Esophagus muscularis mucosa (tissue), 4 donors: ENCODE results near the gene FBXW8. TPM values are rescaled to one million over a fixed set of nuclear protein-coding genes. Genes with fewer than 3 reads are reported as not detected.

Source experiments
- DNase-seq: peaks from one replicate; pipeline ENCODE4 v3.0.0-alpha.2; 2017; ENCODE audit errors: extremely low spot score
- H3K27ac ChIP-seq, 4 donors: fragments of 200-600 bp; sonication (generic); replicated peaks in 1 of 4; 1 replicate in 3 of 4; 2 replicates in 1 of 4; pipeline ENCODE4 v1.5.1; 2016 to 2019; ENCODE audit warnings: mild to moderate bottlenecking in 1 of 4
- H3K27me3 ChIP-seq, 4 donors: fragments of 200-600 bp; sonication (generic); one replicate each; pipeline versions ENCODE4 v1.5.1 to v1.6.0; 2016 to 2019
- H3K36me3 ChIP-seq, 4 donors: fragments of 200-600 bp; sonication (generic); one replicate each; pipeline ENCODE4 v1.5.1; 2016 to 2019
- H3K4me1 ChIP-seq, 4 donors: fragments of 200-600 bp; sonication (generic); one replicate each; pipeline ENCODE4 v1.5.1; 2016 to 2019
- H3K4me3 ChIP-seq, 4 donors: fragments of 200-600 bp; sonication (generic); 1 replicate in 2 of 4; 2 replicates in 2 of 4; pipeline ENCODE4 v1.5.1; 2016 to 2019; ENCODE audit warnings: mild to moderate bottlenecking in 4 of 4, moderate library complexity in 1 of 4
- H3K9me3 ChIP-seq, 4 donors: fragments of 200-600 bp; sonication (generic); 1 replicate in 3 of 4; 2 replicates in 1 of 4; pipeline ENCODE4 v1.5.1; 2016 to 2019
- CTCF ChIP-seq, 3 experiments: fragments of 200-600 bp in 2 of 3; fragments of 450-650 bp in 1 of 3; sonication (generic) in 2 of 3; IDR thresholded peaks; one replicate each; pipeline ENCODE4 v1.5.1; 2017 to 2019; ENCODE audit warnings: antibody characterized with exemption in 3 of 3, mild to moderate bottlenecking in 2 of 3, moderate library complexity in 1 of 3
- EP300 ChIP-seq: sonication (generic); formaldehyde crosslinking; IDR thresholded peaks from one replicate; pipeline ENCODE4 v1.6.1; 2017; ENCODE audit warnings: antibody characterized with exemption
- POLR2A ChIP-seq: fragments of 450-650 bp; IDR thresholded peaks from one replicate; pipeline ENCODE4 v1.6.1; 2017; ENCODE audit warnings: antibody characterized with exemption, moderate library complexity, mild to moderate bottlenecking, low read depth
- POLR2AphosphoS5 ChIP-seq, 2 donors: sonication (generic); formaldehyde crosslinking; IDR thresholded peaks; one replicate each; pipeline ENCODE4 v1.6.1; 2017; ENCODE audit warnings: antibody characterized with exemption in 2 of 2
- WGBS: methylation state at CpG from one replicate; pipeline ENCODE4 v1.1.5; 2018; 5-methylcytosine and 5-hydroxymethylcytosine counted together
- intact Hi-C: fragments of 100-400 bp; cut with DNase I; formaldehyde crosslinking; loops from one replicate; pipeline ENCODE4 v1.15.1; 2023
- total RNA-seq, 4 donors: library from RNA; depleted of rRNA; stranded (reverse); fragments of >200 nt; gene quantifications; one replicate each; pipeline versions ENCODE4 v1.1.0 to v1.2.1, GENCODE V29; 2016

FBXW8 gene
- total RNA-seq, 4 donors from 2014 or later: 11.9 to 13.9 (median 13.3) TPM

GRCh38 chr12:117018276-117018675 lies 107.5 kb downstream of the FBXW8 start:
- no peak for DNase-seq
- no peak for TF ChIP-seq CTCF (IDR thresholded peaks at IDR 0.05)
- no peak for TF ChIP-seq POLR2A
- TF ChIP-seq EP300: no peak
- no peak for TF ChIP-seq POLR2AphosphoS5 (IDR thresholded peaks at IDR 0.05)
- Histone ChIP-seq H3K27me3 (no peaks in the 10 kb centered on the region), H3K9me3 (peaks cover 0 to 21% (median 11%) of the 10 kb centered on the region in 4 donors), H3K27ac (no peak overlapping the region), H3K36me3 (peaks cover 0 to 65% (median 33%) of the 10 kb centered on the region in 4 donors), H3K4me1 (no peaks in the 10 kb centered on the region), H3K4me3 (no peak overlapping the region)
- 96% methylated on average over 14 of the region's 14 CpGs for WGBS
- intact Hi-C loops: no loop called here

- 94% methylated on average over 3 of the region's 3 CpGs for WGBS
These were observed 107.9 kb downstream of the FBXW8 start for GRCh38 chr12:117018685-117019084.

GRCh38 chr12:117019866-117020265 lies 109.1 kb downstream of the FBXW8 start:
- H3K4me1 ChIP-seq: no peaks in the 10 kb centered on the region
- intact Hi-C loops: no loop called here
- H3K9me3 ChIP-seq: peaks cover 0 to 9% (median 1%) of the 10 kb centered on the region in 4 donors
- no peaks in the 10 kb centered on the region for H3K27me3 ChIP-seq
- no peak overlapping the region for H3K4me3 ChIP-seq
- no peak for DNase-seq
- no peak overlapping the region for H3K27ac ChIP-seq
- WGBS: 96% methylated on average over 11 of the region's 12 CpGs
- H3K36me3 ChIP-seq: peaks cover 11 to 71% (median 39%) of the 10 kb centered on the region in 4 donors
- TF ChIP-seq POLR2A (no peak), CTCF (IDR thresholded peaks at IDR 0.05) (no peak), EP300 (no peak), POLR2AphosphoS5 (IDR thresholded peaks at IDR 0.05) (no peak)

More at GRCh38 chr12:117018685-117019084, 107.9 kb downstream of the FBXW8 start:
- intact Hi-C loops: no loop called here
- H3K4me1 ChIP-seq: no peaks in the 10 kb centered on the region
- TF ChIP-seq CTCF (IDR thresholded peaks at IDR 0.05): no peak
- no peak overlapping the region for H3K27ac ChIP-seq
- DNase-seq: no peak
- H3K4me3 ChIP-seq: no peak overlapping the region
- H3K36me3 ChIP-seq: peaks cover 0 to 69% (median 33%) of the 10 kb centered on the region in 4 donors
- H3K9me3 ChIP-seq: peaks cover 0 to 20% (median 9%) of the 10 kb centered on the region in 4 donors
- H3K27me3 ChIP-seq: no peaks in the 10 kb centered on the region

GRCh38 chr12:117020536-117021220 lies 109.9 kb downstream of the FBXW8 start:
- peaks cover 14 to 69% (median 37%) of the 10 kb centered on the region in 4 donors for H3K36me3 ChIP-seq
- TF ChIP-seq POLR2A (no peak), POLR2AphosphoS5 (IDR thresholded peaks at IDR 0.05) (no peak), EP300 (no peak)
- intact Hi-C loops: no loop called here

GRCh38 chr12:117022465-117022864 lies 111.7 kb downstream of the FBXW8 start:
- peaks cover 4 to 10% (median 9%) of the 10 kb centered on the region in 4 donors for H3K4me1 ChIP-seq
- intact Hi-C loops: no loop called here
- H3K27me3 ChIP-seq: no peaks in the 10 kb centered on the region
- H3K27ac ChIP-seq: no peak overlapping the region
- DNase-seq: no peak
- peaks cover 20 to 75% (median 41%) of the 10 kb centered on the region in 4 donors for H3K36me3 ChIP-seq
- H3K4me3 ChIP-seq: no peak overlapping the region
- 78% methylated on average over 6 of the region's 6 CpGs for WGBS
- no peaks in the 10 kb centered on the region for H3K9me3 ChIP-seq
- TF ChIP-seq CTCF (IDR thresholded peaks at IDR 0.05): no peak
- no peak for TF ChIP-seq POLR2A
- no peak for TF ChIP-seq POLR2AphosphoS5 (IDR thresholded peaks at IDR 0.05)
- TF ChIP-seq EP300: no peak

More at GRCh38 chr12:117020536-117021220, 109.9 kb downstream of the FBXW8 start:
- H3K4me1 ChIP-seq: peaks cover 1 to 6% (median 3%) of the 10 kb centered on the region in 4 donors
- no peak overlapping the region for H3K27ac ChIP-seq
- H3K27me3 ChIP-seq: no peaks in the 10 kb centered on the region
- H3K9me3 ChIP-seq: peaks cover 0 to under 1% (median 0%) of the 10 kb centered on the region in 4 donors
- DNase-seq: no peak
- no peak overlapping the region for H3K4me3 ChIP-seq
- WGBS: 87% methylated on average over 12 of the region's 12 CpGs
